ENCODE results near the gene IL1RAPL2. TPM values are rescaled to one million over a fixed set of nuclear protein-coding genes. Genes with fewer than 3 reads are reported as not detected.

IL1RAPL2 gene
- total RNA-seq, 1 experiment from 2014 or later = not detected

DNA sequence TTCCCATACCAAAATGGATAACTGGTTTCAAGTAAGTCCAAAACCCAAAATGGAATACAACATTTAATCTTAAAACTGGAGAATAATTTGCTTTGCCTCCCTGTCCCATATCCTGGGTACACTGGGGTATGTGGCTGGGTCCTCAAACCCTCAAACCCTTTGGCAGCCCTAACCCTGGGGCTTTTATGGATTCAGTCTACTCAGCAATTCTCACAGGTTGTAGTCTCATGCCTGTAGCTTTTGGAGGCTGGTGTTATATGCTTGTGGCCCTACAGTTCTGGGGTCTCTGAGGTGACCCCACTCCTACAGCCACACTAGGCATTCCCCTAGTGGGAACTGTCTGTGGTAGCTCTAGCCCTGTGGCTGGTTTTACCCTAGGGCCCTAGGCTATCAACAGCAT, 1145.8 kb downstream of the IL1RAPL2 start:
- Histone ChIP-seq H3K27ac (no peak overlapping the region), H3K27me3 (replicated peaks) (no peaks in the 10 kb centered on the region), H3K4me1 (replicated peaks) (no peaks in the 10 kb centered on the region), H3K4me3 (no peak overlapping the region), H3K9me3 (replicated peaks) (no peaks in the 10 kb centered on the region), H3K36me3 (no peaks in the 10 kb centered on the region)
- DNase-seq (ENCODE audit: low read depth in 1 of 2, low spot score in 2 of 2) = no peak

DNA sequence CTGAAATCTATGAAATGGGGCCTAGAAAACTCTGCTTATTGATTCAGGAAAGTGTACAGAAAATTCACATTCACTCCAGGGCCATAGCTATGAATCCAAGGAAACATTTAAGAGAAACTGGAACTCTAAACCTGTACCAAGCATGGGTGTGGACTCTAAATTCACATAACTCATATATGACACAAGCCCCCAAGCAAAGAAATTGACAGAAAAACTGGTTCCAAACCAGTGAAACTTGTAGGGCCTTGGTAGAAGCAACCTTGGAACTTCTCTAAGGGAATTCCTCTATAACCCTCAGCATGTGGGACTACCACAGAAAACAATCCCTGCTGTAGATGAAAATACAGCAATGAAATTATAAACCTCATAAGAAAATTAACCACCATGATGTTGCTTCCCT, 1149.7 kb downstream of the IL1RAPL2 start:
- H3K27ac ChIP-seq = no peak overlapping the region
- no peak overlapping the region for H3K4me3 ChIP-seq
- no peaks in the 10 kb centered on the region for H3K27me3 ChIP-seq (replicated peaks)
- no peaks in the 10 kb centered on the region for H3K9me3 ChIP-seq (replicated peaks)
- H3K36me3 ChIP-seq = no peaks in the 10 kb centered on the region
- no peaks in the 10 kb centered on the region for H3K4me1 ChIP-seq (replicated peaks)
- no peak for DNase-seq (ENCODE audit: low read depth in 1 of 2, low spot score in 2 of 2)

DNA sequence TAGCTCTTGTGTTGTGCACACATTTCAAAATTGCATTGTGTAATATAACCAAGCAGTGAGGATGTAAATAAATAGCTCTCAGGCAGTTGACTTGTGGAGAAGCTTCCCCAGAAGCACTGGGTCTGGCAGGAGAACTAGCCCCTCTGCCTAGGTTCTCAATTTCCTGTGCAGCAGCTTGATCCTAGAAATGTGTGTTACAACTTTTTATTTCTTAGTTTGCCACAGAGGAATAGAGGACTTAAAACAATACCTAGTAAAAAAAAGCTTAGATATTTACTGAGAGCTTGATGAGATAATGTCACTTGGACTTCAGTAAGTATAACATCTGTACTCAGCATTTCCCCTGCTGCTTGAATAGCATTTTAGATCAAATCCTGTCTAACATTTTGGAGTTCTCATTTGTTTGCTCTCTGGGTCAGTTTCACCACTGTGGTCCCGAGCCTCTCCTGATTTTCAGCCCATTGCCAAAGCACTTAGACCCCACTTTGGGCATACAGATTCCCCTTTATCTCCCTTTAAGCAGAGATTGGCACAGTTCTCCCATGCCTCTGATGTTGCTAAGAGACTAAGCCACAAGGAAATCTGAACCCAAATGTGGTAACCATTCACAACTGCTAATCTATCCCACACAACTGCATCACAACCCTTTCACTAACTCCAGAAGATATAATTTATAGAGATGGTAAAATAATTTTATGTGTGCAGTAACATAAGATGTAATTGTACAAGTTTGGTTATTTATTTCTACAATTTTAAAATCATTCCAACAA, 1158.2 kb downstream of the IL1RAPL2 start:
- no peak overlapping the region for H3K27ac ChIP-seq
- no peak overlapping the region for H3K4me3 ChIP-seq
- DNase-seq (ENCODE audit: low read depth in 1 of 2, low spot score in 2 of 2) = no peak
- no peaks in the 10 kb centered on the region for H3K4me1 ChIP-seq (replicated peaks)
- H3K9me3 ChIP-seq (replicated peaks) = no peaks in the 10 kb centered on the region
- H3K27me3 ChIP-seq (replicated peaks) = no peaks in the 10 kb centered on the region
- H3K36me3 ChIP-seq = no peaks in the 10 kb centered on the region

- no peaks in the 10 kb centered on the region for H3K36me3 ChIP-seq
Observed at GRCh38 chrX:105725228-105725627, 1159.2 kb downstream of the IL1RAPL2 start.

GRCh38 chrX:105738162-105738561, 1172.2 kb downstream of the IL1RAPL2 start:
- Histone ChIP-seq H3K36me3 (no peaks in the 10 kb centered on the region), H3K27ac (no peak overlapping the region), H3K4me3 (no peak overlapping the region), H3K9me3 (replicated peaks) (no peaks in the 10 kb centered on the region), H3K27me3 (replicated peaks) (no peaks in the 10 kb centered on the region), H3K4me1 (replicated peaks) (no peaks in the 10 kb centered on the region)
- DNase-seq (ENCODE audit: low read depth in 1 of 2, low spot score in 2 of 2) = no peak

More at GRCh38 chrX:105725228-105725627, 1159.2 kb downstream of the IL1RAPL2 start:
- H3K9me3 ChIP-seq (replicated peaks) = no peaks in the 10 kb centered on the region
- no peak for DNase-seq (ENCODE audit: low read depth in 1 of 2, low spot score in 2 of 2)
- H3K4me1 ChIP-seq (replicated peaks) = no peaks in the 10 kb centered on the region
- H3K27ac ChIP-seq = no peak overlapping the region
- no peaks in the 10 kb centered on the region for H3K27me3 ChIP-seq (replicated peaks)
- H3K4me3 ChIP-seq = no peak overlapping the region

DNA sequence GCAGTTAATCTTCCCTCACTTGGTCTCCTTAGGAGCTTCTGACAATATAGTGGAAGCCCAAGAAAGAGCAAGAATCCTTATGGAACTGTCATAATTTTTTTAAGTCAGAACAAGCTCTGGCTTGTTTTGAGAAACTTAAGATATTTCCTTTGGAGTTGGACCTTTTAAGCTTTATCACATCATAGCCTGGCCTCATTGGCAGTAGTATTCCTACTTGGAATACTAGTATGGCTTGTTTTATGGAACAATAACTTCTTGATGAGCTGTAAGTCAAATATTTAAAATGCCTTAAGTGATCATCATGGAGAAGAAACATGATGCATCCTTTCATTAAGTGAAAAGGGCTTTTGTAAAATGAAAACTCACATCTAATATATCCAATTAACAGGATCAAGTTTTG, 1178.3 kb downstream of the IL1RAPL2 start:
- H3K9me3 ChIP-seq (replicated peaks) = no peaks in the 10 kb centered on the region
- H3K27me3 ChIP-seq (replicated peaks) = no peaks in the 10 kb centered on the region
- no peak overlapping the region for H3K4me3 ChIP-seq
- H3K36me3 ChIP-seq = no peaks in the 10 kb centered on the region
- no peak overlapping the region for H3K27ac ChIP-seq
- no peaks in the 10 kb centered on the region for H3K4me1 ChIP-seq (replicated peaks)
- DNase-seq (ENCODE audit: low read depth in 1 of 2, low spot score in 2 of 2) = no peak

- DNase-seq (ENCODE audit: low read depth in 1 of 2, low spot score in 2 of 2) = no peak
- no peaks in the 10 kb centered on the region for H3K9me3 ChIP-seq (replicated peaks)
- no peaks in the 10 kb centered on the region for H3K4me1 ChIP-seq (replicated peaks)
- H3K27me3 ChIP-seq (replicated peaks) = no peaks in the 10 kb centered on the region
- H3K27ac ChIP-seq = no peak overlapping the region
- no peak overlapping the region for H3K4me3 ChIP-seq
- no peaks in the 10 kb centered on the region for H3K36me3 ChIP-seq
Observed at GRCh38 chrX:105744946-105745345, 1178.9 kb downstream of the IL1RAPL2 start.

DNA sequence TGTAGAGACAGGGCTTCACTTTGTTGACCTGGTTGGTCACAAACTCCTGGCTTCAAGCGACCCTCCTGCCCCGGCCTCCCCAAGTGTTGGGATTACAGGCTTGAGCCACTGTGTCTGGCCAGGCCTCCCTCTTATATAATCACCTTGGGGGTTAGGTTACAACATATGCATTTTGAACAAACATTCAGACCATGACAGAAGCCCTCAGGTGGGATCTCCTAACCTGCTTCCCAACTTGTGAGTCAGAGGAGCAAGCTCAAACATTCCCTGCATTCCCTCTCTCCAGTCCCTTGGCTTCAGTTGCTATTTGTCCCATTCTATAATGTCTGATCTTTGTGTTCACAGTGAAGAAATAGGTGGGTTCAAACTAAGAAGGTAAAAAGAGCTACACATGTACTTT, 1179.9 kb downstream of the IL1RAPL2 start:
- DNase-seq (ENCODE audit: low read depth in 1 of 2, low spot score in 2 of 2) = no peak
- Histone ChIP-seq H3K4me3 (no peak overlapping the region), H3K9me3 (replicated peaks) (no peaks in the 10 kb centered on the region), H3K4me1 (replicated peaks) (no peaks in the 10 kb centered on the region), H3K36me3 (no peaks in the 10 kb centered on the region), H3K27ac (no peak overlapping the region), H3K27me3 (replicated peaks) (no peaks in the 10 kb centered on the region)

DNA sequence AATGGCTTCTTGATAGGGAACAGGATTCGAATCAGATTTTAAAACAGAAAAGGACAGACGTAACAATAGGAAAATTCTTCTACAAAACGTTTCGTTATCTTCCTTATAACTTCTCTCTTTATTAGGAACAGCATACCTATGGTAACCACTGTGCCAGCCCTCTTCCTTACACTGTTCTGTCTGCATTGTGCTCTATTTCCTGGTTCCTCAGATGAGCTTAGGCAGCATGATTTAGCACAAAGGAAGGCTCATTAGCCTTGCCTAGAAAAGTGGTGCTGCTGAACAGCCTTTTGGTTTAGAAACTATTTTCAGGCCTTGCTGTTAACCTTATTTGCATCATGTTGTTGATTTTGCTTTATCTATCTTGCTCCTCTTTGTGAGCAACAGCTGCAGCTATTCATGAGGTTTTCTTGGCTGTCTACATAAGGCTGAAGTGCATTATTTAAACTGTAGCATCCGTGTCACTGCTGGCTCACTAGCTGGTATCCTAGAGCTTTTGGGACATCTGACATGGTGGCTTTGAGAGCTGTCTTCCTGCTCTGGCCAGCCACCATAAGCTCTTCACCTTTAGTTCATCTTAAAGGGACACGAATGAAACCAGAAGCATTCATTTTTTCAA, 1186.4 kb downstream of the IL1RAPL2 start:
- no peaks in the 10 kb centered on the region for H3K36me3 ChIP-seq
- no peaks in the 10 kb centered on the region for H3K27me3 ChIP-seq (replicated peaks)
- no peak overlapping the region for H3K27ac ChIP-seq
- H3K4me3 ChIP-seq = no peak overlapping the region
- no peaks in the 10 kb centered on the region for H3K9me3 ChIP-seq (replicated peaks)
- H3K4me1 ChIP-seq (replicated peaks) = no peaks in the 10 kb centered on the region
- DNase-seq (ENCODE audit: low read depth in 1 of 2, low spot score in 2 of 2) = no peak

DNA sequence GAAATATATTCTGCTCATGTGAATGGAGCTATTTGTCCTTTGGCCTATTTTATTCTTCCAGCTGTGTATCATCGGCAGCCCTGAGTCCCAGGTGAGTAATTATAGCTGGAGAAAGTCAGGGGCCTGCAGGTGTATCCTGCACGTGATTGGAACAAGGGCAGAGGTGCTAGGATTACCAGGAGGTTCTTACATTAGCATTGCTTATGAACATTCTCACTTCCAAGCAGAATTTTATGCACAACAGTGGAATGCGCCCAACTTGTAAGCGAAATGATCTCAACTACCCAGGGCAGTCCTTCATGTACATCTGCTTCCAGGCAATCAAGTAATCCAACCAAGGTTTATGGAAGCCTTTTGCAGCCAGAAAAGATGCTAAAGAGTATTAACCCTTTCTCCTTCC, 1187.4 kb downstream of the IL1RAPL2 start:
- no peaks in the 10 kb centered on the region for H3K36me3 ChIP-seq
- H3K4me3 ChIP-seq = no peak overlapping the region
- DNase-seq (ENCODE audit: low read depth in 1 of 2, low spot score in 2 of 2) = no peak
- no peak overlapping the region for H3K27ac ChIP-seq
- no peaks in the 10 kb centered on the region for H3K9me3 ChIP-seq (replicated peaks)
- no peaks in the 10 kb centered on the region for H3K27me3 ChIP-seq (replicated peaks)
- H3K4me1 ChIP-seq (replicated peaks) = no peaks in the 10 kb centered on the region

DNA sequence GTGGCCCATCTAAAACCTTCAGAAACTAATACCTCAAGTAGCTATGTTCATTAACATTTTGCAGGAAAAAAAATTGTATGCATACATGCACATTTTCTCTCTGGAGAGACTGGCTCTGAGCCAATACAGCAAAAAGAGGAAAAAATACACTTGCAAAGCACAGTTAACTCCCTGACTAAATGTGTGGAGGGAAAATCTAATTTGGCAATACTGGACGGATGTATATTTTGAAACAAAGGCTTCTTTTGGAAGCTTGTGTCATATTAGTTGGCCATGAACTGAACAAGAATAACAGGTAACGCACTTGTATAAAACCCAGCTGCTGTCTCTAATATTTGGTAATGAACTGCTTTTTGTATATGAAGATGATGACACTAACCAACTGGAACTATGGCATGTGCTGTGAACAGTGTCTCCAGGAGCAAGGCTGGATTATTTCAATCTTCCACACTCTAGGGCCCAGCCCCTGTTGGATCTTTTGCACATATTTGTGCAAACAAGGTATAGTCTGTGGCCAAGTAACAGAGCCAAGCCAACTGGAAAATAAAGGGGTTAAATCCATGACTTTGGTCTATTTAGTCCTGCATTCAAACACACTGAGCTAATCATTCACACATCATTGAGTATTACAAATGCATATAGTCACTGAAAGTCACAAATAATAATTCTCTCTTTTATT, 1188.4 kb downstream of the IL1RAPL2 start:
- H3K27me3 ChIP-seq (replicated peaks) = no peaks in the 10 kb centered on the region
- H3K4me1 ChIP-seq (replicated peaks) = no peaks in the 10 kb centered on the region
- no peak for DNase-seq (ENCODE audit: low read depth in 1 of 2, low spot score in 2 of 2)
- H3K9me3 ChIP-seq (replicated peaks) = no peaks in the 10 kb centered on the region
- H3K27ac ChIP-seq = no peak overlapping the region
- no peaks in the 10 kb centered on the region for H3K36me3 ChIP-seq
- no peak overlapping the region for H3K4me3 ChIP-seq

- Histone ChIP-seq H3K9me3 (replicated peaks) (no peaks in the 10 kb centered on the region), H3K4me1 (replicated peaks) (no peaks in the 10 kb centered on the region), H3K27me3 (replicated peaks) (no peaks in the 10 kb centered on the region), H3K4me3 (no peak overlapping the region), H3K27ac (no peak overlapping the region), H3K36me3 (no peaks in the 10 kb centered on the region)
- DNase-seq (ENCODE audit: low read depth in 1 of 2, low spot score in 2 of 2) = no peak
Observed at GRCh38 chrX:105755109-105755508, 1189.1 kb downstream of the IL1RAPL2 start.

DNA sequence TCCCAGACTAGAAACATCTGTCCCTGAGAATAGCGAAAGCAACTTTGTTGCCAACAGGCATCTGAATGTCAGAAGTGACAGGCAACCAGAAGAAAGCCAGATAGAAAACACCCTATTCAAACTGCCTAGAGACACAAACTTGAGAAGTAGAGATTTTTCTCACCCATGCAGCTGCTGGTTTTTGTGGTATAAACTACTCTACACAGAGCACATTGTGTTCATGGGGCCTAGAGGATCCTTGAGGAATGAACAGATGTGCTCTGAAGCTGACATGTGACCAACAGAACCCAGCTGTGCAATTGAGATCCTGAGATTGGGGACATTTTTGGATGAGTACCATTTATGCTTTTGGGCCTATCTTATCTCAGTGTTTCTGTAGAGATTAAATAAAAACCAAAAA, 1192.8 kb downstream of the IL1RAPL2 start:
- DNase-seq (ENCODE audit: low read depth in 1 of 2, low spot score in 2 of 2) = no peak
- Histone ChIP-seq H3K27me3 (replicated peaks) (no peaks in the 10 kb centered on the region), H3K4me3 (no peak overlapping the region), H3K36me3 (no peaks in the 10 kb centered on the region), H3K27ac (no peak overlapping the region), H3K4me1 (replicated peaks) (no peaks in the 10 kb centered on the region), H3K9me3 (replicated peaks) (no peaks in the 10 kb centered on the region)

DNA sequence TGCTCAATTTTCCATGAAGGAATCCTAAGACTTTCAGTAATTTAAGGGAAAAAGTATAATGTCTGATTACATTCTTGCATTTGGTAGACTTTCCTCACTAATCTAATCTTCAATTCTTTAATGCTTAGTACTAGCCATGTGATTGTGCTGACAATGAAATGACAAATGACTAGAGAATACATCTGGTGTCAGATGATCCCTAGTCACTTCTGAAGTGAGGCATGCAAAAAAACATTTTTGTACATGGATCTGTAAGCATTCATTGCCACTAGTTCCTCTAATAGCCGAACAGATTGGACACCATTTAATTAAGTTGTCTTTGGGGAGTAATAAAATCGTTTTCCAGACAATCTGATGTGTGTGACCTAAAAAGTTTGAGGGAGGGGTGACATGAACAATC, 1193.6 kb downstream of the IL1RAPL2 start:
- no peaks in the 10 kb centered on the region for H3K9me3 ChIP-seq (replicated peaks)
- no peaks in the 10 kb centered on the region for H3K36me3 ChIP-seq
- no peaks in the 10 kb centered on the region for H3K4me1 ChIP-seq (replicated peaks)
- no peak overlapping the region for H3K27ac ChIP-seq
- no peak overlapping the region for H3K4me3 ChIP-seq
- no peaks in the 10 kb centered on the region for H3K27me3 ChIP-seq (replicated peaks)
- no peak for DNase-seq (ENCODE audit: low read depth in 1 of 2, low spot score in 2 of 2)

Measured in SJSA1 (cell line).